Neural progenitor cell (in vitro differentiated cells): ENCODE measurements around the gene SLC38A1.

ENCODE experiments used
- EZH2 ChIP-seq: fragments of 200-600 bp; sonication (generic); IDR thresholded peaks from 2 replicates; pipeline ENCODE4 v1.6.1; 2017; ENCODE audit warnings: antibody characterized with exemption, mild to moderate bottlenecking, moderate library complexity
- TF ChIP-seq, protein P1 (sequence below): fragments of 200-600 bp; sonication (generic); IDR thresholded peaks from 2 replicates; pipeline ENCODE4 v1.5.1; 2017; ENCODE audit warnings: antibody characterized with exemption, mild to moderate bottlenecking

- TF ChIP-seq, protein P1, sequence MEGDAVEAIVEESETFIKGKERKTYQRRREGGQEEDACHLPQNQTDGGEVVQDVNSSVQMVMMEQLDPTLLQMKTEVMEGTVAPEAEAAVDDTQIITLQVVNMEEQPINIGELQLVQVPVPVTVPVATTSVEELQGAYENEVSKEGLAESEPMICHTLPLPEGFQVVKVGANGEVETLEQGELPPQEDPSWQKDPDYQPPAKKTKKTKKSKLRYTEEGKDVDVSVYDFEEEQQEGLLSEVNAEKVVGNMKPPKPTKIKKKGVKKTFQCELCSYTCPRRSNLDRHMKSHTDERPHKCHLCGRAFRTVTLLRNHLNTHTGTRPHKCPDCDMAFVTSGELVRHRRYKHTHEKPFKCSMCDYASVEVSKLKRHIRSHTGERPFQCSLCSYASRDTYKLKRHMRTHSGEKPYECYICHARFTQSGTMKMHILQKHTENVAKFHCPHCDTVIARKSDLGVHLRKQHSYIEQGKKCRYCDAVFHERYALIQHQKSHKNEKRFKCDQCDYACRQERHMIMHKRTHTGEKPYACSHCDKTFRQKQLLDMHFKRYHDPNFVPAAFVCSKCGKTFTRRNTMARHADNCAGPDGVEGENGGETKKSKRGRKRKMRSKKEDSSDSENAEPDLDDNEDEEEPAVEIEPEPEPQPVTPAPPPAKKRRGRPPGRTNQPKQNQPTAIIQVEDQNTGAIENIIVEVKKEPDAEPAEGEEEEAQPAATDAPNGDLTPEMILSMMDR: no peak
- no peak for TF ChIP-seq EZH2
These were observed 83.2 kb downstream of the SLC38A1 start for GRCh38 chr12:46185686-46186085.
